Airway epithelial cell (primary cell): ENCODE results near the gene KCNG3. TPM values are rescaled to one million over a fixed set of nuclear protein-coding genes. Genes with fewer than 3 reads are reported as not detected.

Source experiments
- total RNA-seq: library from RNA; depleted of rRNA; stranded (reverse); fragments of >200 nt; gene quantifications from 2 replicates; pipeline ENCODE4 v1.2.3, GENCODE V29; 2015

The KCNG3 gene
- total RNA-seq = not detected in 2 replicates

GRCh38 chr2:42493468-42494354 lies at the start of gene KCNG3:
KCNG3 (minus strand) TSS chr2:42493982; CDS start chr2:42493501, 481 bp downstream.

Other genes with a start within 250 kb of the KCNG3 start
- gene COX7A2L, start 132.8 kb downstream of the KCNG3 start, total RNA-seq = 114 and 117 TPM in 2 replicates
- 14.6 and 23.6 TPM in 2 replicates for gene MTA3, start 74.7 kb upstream of the KCNG3 start, total RNA-seq